Ecto neural progenitor cell (in vitro differentiated cells): ENCODE data around the gene CPA2.

ENCODE experiments used
- DNase-seq: peaks from one replicate; pipeline ENCODE4 v3.0.0-alpha.2; 2018; ENCODE audit warnings: low spot score

Gene CPA2

DNA sequence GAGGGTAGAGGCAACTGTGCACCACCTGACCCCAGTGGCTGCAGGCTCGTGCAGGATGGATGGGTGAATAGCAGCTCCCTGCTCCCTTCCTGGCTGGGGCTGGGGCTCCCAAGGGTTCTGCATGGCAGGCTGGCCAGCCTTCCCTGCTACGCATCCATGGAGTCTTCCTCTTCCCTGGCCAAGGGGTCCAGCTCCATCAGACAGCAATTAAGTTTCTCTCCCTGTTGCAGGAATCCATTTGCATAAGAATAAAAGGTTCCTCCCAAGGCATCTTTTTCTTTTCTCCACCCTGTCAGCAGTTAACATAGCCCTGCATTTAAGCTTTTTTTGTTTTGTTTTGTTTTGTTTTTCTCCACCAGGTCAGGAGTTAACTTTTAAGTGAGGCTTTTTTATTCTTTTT is 10.0 kb upstream of the CPA2 start:
- DNase-seq: no peak

DNA sequence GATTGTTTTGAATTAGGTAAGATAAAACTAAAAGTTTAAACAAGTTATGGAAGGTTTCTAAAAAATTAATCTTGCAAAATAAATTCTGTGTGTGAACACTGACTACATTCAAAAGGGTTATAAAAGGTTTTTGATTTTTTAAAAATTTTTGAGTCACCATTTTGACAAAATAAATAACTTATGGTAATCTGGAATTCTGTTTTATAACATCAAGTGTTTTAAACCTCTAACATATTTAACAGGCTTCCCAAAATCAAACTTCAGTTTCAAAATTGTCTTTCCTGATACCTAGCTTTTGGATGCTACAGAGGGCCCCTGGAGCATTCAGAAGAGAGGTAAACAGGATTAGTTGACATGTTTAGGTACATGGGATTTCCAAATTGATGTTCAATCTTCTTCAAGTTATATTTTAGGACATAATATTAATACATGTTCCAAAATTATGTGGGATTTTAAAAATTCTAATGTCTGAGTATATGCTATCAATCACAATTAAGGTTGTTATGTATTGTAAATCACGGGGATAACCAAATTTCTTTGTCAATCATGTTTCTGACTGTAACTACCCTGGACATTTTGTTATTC is 8.1 kb upstream of the CPA2 start:
- no peak for DNase-seq

DNA sequence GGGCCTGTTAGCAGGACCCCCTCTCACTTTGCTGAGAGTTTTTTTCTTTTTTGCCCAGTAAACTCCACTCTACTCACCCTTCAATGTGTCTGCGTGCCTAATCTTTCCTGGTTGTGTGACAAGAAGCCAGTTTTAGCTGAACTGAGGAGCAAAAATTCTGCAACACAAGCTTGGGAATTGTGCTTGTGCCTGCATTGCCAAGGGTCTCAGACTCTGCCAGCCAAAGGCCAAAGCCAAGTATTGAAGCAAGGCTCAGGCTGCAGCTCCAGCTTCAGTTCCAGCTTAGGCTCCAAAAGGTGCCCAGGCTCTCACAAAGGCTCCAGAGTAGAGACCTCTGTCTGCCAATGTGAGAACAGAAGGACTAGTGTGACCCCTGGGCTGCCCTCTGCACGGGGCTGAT is 4.2 kb upstream of the CPA2 start:
- DNase-seq: no peak

DNA sequence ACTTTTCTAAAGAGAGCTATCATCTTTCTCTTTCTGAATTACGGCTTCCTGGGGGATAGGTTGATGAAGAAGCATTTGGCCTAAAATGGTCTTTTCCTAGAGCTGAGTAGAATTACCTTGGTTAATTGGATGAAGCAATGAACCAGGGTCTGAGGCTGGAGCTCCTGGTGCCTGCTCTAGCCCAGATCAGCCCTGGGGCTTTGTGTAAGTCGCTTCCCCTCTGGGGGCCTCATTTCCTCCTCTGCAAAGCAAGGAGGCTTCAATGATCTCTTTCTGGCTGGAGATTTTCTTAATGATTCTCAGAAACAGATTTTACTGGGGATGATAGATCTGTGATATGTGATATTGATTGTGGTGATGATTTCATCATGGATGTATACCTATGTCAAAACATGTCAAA is 3.5 kb upstream of the CPA2 start:
- no peak for DNase-seq

DNA sequence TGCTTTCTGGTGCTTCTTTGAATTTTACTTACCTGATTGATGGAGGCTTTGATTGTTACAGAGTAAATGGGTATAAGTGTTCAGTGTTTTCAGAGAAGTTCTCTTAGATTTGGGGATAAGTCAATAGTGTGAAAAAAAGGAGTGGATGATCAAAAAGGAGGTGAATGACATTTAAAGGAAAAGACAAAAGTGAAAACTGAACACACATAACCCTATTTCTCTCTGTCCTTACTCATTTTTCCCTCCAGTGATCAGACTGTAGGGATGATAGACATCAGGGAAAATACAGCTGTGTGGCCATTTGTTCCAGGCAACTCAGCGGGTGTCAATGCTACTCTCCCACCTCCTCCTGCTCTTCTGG is 278 bp downstream of the CPA2 start:
- no peak for DNase-seq

DNA sequence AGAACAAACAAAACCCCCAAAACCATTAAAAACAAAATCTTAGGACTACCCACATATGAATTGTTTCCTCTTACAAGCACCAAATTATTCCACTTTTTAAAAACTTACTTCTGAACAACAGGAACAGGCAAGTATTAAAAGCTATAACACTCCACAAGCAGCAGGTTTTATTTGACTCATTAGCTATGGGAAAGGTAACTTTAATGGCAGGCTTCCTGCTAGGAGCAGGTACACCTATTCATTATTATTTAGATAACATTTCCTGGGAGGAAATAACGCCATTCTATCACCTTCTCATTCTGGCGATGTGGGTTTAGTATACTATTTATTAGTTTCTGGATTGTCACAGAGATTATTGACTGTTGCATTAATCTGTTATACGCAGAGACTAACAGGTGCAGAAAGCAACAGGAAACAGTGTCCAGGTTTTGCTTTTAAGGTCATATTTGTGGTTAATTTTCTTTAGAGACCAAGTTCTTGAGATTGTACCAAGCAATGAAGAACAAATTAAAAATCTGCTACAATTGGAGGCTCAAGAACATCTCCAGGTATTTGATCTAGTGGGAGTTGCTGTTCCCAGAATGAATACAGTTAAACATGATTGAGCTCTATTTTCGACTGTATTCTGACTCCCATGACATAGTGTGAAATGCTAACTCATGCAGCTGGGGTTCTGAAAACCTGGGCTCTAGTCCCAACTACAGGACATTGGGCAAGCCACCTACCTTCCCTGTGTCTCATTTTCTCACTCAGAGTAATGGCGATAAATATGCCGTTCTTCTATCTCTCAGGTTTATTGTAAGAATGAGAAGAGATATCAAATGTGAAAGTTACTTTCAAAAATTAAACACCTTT is 2.0 kb downstream of the CPA2 start:
- DNase-seq: no peak

DNA sequence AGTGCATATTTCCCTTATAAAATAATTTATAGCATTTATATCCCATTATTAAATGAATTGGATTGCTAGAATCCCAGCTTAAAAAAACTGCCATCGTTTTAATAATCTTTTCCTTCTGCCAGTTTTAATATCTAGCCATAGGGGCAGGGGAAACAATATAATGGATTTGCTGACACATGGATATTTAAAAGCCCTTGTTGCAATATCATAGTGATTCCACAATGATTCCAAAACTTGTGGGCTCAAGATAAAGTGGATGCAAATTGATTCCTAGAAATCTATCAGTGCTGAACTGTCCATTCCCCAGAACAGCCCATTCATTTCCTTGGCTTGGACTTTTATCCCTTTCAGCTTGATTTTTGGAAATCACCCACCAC is 2.6 kb downstream of the CPA2 start:
- no peak for DNase-seq

DNA sequence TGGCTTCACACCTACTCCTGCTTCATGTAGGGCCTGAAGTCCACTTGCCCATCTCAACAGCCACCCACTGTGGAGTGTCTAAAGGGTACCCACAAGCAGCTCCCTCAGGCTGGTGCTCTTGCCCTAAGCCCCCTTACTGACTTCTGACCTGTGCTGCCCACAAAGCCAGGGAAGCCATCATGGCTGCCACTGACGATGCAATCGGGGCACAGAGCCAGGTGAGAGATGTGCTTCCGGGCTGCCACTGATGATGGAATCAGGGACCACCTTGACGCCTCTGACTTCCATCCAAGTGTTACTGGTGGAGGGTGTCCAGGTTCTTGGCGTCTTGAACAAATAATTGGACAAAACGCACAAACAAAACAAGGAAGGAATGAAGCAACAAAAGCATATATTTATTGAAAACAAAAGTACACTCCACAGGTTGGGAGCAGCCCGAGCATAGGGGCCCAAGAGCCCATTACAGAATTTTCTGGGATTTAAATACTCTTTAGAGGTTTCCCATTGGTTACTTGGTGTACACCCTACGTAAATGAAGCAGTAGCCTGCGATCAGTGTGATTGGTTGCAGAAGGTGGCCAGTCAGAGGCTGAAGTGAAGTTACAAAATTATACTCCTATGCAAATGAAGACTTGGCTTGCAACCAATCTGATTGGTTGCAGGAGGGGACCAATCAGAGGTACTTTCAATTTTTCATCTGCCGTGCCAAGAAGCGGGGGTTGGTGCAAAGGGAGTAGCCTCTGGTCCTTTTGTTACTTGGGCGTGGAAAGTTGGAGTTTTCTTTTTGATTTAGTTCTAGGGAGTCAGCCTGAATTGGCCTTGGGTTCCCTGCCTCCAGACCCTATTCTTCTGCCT is 4.5 kb downstream of the CPA2 start:
- DNase-seq: no peak

DNA sequence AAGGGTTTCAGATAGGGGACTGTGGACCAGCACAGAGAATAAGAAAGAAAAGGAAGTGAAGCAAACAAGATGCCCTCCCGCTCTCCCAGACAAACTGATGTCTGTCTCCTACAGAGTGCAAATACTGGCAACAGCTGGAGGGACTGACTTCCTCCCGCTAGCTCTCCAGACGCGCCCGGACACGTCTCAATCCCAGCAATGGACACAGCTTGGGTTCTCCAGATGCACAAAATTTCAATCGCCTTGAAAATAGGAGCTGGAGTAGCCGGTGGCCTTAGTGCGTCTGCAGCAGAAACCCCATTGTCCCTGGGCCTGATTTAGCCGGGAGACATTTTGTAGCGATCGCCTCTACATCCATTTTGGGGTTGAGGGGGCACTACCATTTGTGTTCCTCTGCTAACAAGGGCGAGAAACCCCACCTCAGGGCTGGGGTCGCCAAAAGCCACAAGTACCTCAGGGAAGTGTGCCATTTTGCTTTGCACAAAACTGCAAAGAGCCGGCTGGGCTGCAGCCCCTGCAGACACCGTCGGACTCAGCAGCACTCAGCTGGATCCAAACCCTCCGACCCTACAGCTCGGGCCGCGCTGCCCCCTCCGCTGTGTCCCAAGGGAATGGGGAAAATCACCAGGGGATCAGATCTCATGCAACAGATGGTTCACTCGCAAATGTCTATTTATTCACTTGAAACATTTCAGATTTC is 5.9 kb downstream of the CPA2 start:
- peak; percentile 73 for DNase-seq

DNA sequence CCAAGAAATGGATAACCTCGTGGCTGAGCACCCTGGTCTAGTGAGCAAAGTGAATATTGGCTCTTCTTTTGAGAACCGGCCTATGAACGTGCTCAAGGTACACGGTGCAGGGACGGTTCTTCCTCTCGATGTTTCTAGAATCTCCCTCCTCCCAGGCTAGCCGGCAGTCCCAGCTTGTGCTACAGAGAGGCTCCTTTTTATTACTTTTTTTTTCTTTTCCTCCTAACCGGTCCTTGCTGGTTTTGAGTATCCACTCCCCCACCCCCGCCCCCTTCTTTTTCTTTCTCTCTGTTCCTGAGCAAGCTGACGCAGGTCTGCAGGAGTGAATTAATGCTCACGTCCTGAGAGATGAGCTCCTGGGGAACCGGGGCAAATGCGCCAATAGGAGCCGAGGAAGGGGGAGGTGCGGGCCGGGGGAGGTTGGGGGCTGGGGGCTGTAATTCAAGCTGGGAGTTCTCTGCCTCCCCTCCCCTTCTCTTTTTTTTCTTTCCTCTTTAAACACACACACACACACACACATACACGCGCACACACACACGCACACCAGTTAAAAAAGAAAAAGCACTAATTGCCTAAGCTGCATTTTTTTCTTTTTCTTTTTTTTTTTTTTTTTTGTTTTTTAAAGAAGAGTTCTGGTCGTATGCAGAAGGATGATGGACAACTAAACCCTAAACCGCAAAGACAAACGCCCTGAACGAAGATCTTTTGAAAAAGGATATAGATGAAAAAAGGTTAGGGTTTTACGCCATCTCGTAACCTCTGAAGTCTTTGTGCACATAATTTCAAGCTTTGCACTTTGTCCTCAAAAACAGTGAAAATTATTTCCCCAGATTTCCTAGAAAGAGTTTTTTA is 6.6 kb downstream of the CPA2 start:
- DNase-seq: peak; percentile 90

DNA sequence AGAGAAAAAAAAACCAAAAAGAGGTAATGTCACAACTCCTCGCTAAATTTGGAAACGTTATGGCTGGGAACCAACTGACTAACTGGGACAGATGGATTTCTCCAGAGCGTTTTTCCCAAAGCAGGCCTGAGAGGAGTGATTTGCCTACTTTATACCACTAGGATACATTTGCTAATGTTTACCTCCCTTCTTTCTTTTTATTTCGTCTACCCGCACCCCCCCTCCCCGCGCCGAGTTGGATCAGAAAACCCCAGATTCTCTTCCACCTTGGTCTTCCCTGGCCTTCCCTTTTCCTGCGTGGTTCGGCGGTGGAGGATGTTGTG is 7.2 kb downstream of the CPA2 start:
- DNase-seq: no peak

DNA sequence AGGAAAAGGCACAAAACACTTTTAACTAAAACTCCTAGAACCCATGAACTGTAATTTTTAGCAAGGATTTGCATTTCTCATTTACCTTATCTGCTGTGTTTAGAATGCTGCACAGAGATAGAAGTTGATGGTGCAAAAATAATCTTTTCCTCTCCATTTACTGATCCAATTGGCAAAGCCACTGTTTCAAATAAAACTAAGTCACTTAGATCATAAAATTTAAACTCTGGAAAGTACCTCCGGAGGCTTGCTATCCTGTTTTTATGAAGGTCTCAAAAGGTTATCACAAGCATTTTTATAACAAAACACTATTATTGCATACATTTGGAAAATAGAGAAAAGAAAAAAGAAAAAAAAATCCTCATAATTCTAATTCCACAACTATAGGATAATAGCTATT is 7.6 kb downstream of the CPA2 start:
- DNase-seq: no peak

DNA sequence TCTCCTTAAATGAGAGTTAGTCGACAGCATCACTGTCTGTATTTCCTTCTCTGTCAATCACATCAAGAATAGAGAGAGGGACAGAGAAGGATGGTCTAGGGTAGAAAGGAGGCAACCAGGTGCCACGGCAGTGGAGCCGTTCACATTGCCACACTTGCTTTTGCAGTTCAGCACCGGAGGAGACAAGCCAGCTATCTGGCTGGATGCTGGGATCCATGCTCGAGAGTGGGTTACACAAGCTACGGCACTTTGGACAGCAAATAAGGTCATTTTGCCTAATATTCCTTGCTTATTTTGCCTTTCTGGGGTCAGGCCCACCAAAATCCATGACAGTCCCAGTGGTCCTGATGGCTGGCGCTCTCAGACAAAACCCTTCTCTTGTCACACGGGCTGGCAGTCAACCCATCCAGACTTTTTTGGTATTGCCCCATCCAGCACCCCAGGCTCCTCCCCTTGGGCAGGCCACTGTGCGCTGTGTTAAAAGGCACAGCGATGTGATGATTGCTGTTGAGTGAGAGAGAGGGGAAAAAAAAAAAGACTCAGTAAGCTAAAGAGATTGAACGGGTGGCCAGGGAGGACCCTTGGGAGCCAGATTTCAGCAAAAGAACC is 8.4 kb downstream of the CPA2 start:
- peak; percentile 61 for DNase-seq

DNA sequence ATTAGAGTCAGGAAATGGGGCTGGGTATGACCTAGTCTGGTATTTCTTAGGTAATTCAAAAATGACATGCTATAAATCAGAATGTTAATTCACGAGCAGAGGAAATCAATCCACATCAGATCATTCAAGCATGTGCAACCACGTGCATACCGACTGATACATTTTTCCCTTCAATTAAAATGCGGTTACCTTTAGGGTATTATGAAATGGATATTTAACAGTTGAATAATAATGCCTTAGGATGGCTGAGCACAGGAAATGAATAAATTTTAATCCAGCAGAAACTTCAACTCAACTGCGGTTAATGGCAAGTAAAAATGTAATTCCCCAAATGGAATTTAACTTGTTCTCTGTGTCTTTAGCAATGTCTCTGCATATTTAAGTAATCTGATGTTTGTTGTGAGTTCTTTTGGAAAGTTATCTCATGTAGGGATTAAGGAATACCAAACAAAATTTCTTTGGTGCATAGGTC is 9.2 kb downstream of the CPA2 start:
- DNase-seq: no peak

DNA sequence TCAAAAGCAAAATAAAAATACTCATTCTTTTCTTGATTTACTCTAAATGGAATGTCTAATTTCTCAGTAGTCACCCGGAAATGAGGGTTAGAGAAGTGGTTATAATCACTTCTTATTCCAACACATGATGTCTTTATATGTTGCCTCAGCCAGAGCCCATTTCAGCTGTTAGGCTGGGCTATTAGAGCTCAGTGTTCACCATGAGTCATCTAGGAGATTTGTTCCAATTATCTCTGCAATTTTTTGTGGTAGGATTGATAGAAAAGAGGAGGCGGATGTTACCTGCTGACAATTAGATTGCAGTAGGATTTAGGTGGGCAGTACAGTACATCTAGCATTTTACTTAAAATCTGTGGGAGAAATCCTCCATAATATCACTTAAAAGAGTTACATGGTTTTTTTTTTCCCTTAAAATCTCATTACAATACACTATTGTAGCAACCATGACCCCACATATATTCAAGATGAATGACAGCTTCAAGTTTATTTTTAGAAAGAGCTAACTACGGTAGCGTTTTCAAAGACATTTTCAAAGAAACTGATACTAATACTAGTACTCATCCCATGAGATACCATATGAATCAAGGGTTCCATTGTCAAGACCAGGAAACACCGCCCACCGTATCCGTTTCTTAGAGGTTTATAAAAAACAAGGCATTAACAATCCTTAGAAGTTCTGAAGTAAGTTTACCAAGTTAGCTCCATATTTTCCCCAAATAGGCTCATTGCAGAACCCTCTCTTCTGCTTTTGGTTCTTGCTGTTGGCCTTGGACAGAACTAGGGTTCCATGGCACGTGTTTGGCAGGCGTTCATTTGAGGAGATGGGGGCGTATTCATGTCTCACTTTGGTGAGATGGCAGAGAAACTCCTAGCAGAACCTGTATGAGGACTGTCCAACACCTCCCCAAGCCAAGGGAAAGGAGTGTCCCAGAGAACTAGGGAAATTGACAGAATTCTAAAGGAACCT is 10.4 kb downstream of the CPA2 start:
- no peak for DNase-seq

DNA sequence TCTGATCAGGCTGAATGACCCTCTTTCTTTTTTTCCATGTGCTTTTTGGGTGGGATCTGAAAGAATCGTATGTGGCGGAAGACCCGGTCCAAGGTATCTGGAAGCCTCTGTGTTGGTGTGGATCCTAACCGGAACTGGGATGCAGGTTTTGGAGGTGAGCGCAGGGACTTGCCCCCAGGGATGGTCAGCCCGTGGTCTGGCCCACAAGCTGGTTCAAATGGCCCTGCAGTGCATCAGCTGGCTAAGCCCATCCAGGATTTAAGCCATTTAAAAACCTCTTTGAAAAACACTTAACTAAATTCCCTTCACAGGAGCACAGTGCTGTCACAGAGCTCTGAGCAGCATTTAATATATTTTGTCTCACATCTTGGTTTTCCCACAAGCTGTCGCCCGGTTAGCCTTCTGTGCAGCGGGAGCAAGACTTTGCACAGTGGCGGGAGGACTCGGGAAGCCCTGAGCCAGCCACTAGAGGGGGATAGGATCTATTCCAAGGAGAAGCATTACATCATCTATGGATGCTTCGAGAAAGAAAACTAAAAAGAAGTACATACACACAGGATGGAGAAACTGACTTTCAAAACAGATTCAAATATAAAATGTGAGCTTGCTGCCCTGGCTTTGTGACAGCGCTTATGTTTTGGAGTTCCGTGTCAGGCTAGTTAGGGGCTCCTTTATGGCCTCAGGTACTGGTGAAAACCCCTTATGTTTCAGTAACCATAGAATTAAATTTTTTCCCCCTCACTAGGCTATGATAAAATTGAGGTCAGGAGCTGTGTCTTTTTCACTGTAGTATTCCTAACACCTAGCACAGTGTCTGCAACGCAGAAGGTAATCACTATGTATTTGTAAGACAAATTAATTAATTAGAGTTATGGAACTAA is 11.3 kb downstream of the CPA2 start:
- DNase-seq: peak; percentile 71

DNA sequence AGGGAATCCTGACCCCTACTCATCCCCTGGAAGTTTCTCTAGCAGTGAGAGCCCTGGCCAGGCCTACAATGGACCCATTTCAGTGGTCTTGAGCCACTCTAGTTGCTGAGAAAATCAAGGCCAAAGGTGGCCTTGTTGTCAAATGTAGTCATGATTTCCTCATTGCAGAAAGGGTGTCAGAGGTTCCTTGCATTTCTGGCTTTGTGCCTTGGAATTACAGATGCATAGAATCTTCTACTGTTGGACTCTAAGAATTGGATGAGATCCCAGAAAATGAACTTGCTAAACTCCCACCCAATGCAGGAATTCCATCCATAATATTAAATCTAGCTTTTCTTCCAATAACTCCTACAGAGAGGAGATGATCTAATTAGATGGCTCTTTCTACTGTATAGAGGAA is 12.2 kb downstream of the CPA2 start:
- no peak for DNase-seq

DNA sequence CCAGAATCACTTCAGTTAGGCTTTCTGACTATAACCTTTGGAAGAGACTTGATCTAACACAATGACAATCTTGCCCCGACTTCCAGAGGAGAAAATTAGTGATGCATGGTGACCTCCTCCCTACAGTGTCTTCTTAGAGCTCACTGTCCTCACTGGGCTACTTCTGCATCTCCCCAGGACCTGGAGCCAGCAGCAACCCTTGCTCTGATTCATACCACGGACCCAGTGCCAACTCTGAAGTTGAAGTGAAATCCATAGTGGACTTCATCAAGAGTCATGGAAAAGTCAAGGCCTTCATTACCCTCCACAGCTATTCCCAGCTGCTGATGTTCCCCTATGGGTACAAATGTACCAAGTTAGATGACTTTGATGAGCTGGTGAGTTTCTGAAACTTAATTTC is 12.6 kb downstream of the CPA2 start:
- DNase-seq: no peak

DNA sequence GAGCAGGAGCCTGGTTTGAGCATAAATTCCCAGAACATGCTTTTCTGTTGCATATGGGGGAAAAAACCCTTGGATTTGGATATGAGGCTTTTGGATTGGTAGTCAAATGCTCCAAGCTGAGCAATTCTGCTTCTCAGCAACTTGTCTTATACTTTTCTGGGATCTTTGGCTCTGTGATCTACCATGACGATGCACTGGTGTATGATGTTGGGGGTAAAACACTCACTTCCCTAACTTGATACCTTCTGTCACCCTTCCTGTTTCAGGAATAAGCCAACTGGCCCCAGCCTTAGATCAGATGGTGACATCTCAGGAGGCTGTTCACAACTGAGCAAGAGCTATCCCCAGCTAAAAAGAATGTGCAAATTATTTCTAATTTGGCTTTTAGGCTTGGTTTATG is 13.2 kb downstream of the CPA2 start:
- DNase-seq: no peak
